ENCODE results near the gene CYP46A1. TPM values are rescaled to one million over a fixed set of nuclear protein-coding genes. Genes with fewer than 3 reads are reported as not detected.

Gene CYP46A1
- total and polyA plus RNA-seq, 7 experiments from 2014 or later: 0.02 to 0.34 (median 0.23) TPM; not detected in 1

DNA sequence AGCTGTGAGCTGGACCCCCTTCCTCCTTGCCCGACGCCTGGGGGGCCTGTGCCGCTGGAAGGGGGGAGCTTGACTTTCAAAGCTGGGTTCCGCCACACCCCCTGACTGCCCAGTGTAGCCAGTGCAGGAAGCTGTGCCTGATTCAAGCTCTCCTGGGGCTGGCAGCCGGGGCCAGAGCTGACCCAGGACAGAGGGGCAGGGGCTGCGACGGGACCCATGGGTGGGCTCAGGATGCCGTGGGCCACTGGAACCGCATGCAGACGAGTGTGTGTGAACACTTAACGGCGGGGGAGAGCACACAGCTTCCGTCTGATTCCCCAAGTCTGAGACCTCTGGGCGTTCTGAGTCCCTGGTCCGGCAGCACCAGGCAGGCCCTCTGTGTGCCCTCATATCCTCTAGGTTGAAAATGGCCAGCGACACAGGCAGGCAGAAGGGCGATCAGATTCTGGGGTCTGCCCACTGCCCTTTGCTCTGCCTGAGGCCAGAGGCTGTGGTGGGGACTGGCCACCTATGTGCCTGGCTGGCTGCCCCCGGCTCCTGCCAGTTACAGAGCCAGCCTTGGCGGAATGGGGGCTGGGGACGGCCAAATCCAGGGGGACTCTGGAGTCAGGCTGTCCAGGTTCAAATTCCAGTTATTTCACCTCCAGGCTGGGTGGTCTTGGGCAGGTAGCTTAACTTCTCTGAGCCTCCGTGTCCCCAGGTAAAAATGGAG, 54.0 kb downstream of the CYP46A1 start:
- Histone ChIP-seq H3K4me3 (ENCODE audit: low read length) (no peak overlapping the region), H3K27ac (ENCODE audit: low read depth, low read length) (no peak overlapping the region), H3K36me3 (ENCODE audit: control insufficient read depth in 2 of 3, insufficient read depth in 3 of 3, low read length in 3 of 3) (no peaks in the 10 kb centered on the region), H3K4me1 (ENCODE audit: control insufficient read depth in 2 of 2, insufficient read depth in 2 of 2, low read length in 2 of 2) (no peaks in the 10 kb centered on the region), H3K9me3 (ENCODE audit: control insufficient read depth in 2 of 3, low read length in 3 of 3) (no peaks in the 10 kb centered on the region), H3K27me3 (ENCODE audit: control insufficient read depth in 2 of 2, insufficient read depth in 2 of 2, low read length in 2 of 2) (no peaks in the 10 kb centered on the region)
- H3K9me3 Mint-ChIP-seq: peaks cover 0 to 3% (median 0%) of the 10 kb centered on the region in 11 donors
- no peak overlapping the region for H3K4me3 Mint-ChIP-seq
- DNase-seq (no peak), ATAC-seq (no peak)
- ChIA-PET POLR2A (interaction anchor here (0.6 kb wide), 1 partner anchor 8 kb away, joined by 3 read pairs; no protein-coding TSS in a partner anchor), CTCF (no interaction called here)
- H3K27me3 Mint-ChIP-seq: peaks cover 27 to 53% (median 38%) of the 10 kb centered on the region in 5 donors
- H3K36me3 Mint-ChIP-seq: peaks cover 0 to 3% (median 0%) of the 10 kb centered on the region in 5 donors
- intact Hi-C loops (cut with micrococcal nuclease): no loop called here
- H3K27ac Mint-ChIP-seq: no peak overlapping the region
- H3K4me1 Mint-ChIP-seq: no peaks in the 10 kb centered on the region

DNA sequence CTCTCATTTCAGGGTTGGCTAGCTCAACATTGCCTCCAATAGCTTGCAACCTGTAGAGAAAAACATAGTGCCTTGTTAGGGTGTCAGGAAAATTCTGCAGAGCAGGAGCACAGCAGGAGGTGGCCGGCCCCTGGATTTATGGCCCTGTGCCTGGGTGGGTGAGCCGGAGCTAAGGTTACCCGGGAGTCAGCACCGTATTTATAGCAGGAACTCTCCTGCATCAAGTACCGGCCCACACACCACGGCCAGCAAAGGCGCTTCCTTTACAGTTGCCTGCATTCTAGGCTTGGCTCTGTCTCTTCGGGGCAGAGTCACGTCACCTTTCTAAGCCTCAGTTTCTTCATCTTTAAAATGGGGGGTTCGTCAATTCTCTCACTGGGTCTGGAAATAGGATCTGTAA, 56.3 kb downstream of the CYP46A1 start:
- ATAC-seq (no peak), DNase-seq (no peak)
- ChIA-PET CTCF (no interaction called here), POLR2A (no interaction called here)
- Mint-ChIP-seq H3K27me3 (peaks cover 15 to 42% (median 32%) of the 10 kb centered on the region in 5 donors), H3K4me3 (no peak overlapping the region), H3K27ac (peak overlapping the region in 1 of 9 donors; percentile 34), H3K9me3 (peaks cover 0 to 1% (median 0%) of the 10 kb centered on the region in 11 donors), H3K36me3 (no peaks in the 10 kb centered on the region), H3K4me1 (peaks cover 0 to under 1% (median 0%) of the 10 kb centered on the region in 7 donors)
- H3K9me3 ChIP-seq (ENCODE audit: control insufficient read depth in 2 of 3, low read length in 3 of 3): no peaks in the 10 kb centered on the region
- no peak overlapping the region for H3K27ac ChIP-seq (ENCODE audit: low read depth, low read length)
- H3K4me1 ChIP-seq (ENCODE audit: control insufficient read depth in 2 of 2, insufficient read depth in 2 of 2, low read length in 2 of 2): no peaks in the 10 kb centered on the region
- intact Hi-C loops (cut with micrococcal nuclease): no loop called here
- H3K27me3 ChIP-seq (ENCODE audit: control insufficient read depth in 2 of 2, insufficient read depth in 2 of 2, low read length in 2 of 2): no peaks in the 10 kb centered on the region
- no peaks in the 10 kb centered on the region for H3K36me3 ChIP-seq (ENCODE audit: control insufficient read depth in 2 of 3, insufficient read depth in 3 of 3, low read length in 3 of 3)
- no peak overlapping the region for H3K4me3 ChIP-seq (ENCODE audit: low read length)

DNA sequence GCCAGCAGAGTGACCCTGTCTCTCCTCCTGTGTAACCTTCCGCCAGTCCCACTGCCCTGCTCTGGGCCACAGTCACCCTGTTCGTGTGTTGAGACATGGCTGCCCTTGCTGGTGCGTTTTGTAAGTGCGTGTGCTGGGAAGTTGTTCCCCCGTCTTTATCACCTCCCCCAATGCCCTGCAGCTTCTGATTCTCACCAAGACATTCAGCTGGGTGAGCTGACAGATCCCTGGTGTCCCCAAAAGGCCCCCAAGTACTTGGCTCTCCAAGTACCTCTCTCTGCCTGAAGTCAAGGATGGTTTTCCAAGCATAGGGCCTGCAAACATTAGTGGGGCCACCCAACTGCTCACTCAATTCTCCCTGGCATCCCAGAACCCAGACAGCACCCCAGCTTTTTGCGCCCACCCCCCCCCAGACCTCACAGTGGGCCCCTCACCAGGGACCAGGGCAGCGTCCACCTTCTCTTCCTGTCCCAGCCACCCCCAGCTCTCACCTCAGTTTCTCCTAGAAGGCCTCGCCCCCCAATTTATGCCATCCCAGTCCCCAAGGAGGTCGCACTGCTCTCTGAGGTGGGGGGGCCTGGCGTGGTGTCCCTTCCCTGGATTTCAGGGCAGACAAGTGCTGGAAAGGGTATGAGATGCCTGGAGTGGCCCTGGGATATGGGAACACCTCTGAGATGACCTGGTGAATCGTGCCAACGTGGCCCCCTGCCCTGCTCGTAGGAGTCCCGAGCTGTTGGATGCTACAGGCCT, 57.3 kb downstream of the CYP46A1 start:
- H3K9me3 Mint-ChIP-seq: peaks cover 0 to 1% (median 0%) of the 10 kb centered on the region in 11 donors
- H3K4me1 Mint-ChIP-seq: peaks cover 0 to 10% (median 7%) of the 10 kb centered on the region in 7 donors
- DNase-seq (no peak), ATAC-seq (no peak)
- Histone ChIP-seq H3K4me1 (ENCODE audit: control insufficient read depth in 2 of 2, insufficient read depth in 2 of 2, low read length in 2 of 2) (peaks cover 0 to 6% of the 10 kb centered on the region in 2 donors), H3K27me3 (ENCODE audit: control insufficient read depth in 2 of 2, insufficient read depth in 2 of 2, low read length in 2 of 2) (no peaks in the 10 kb centered on the region), H3K27ac (ENCODE audit: low read depth, low read length) (no peak overlapping the region), H3K36me3 (ENCODE audit: control insufficient read depth in 2 of 3, insufficient read depth in 3 of 3, low read length in 3 of 3) (no peaks in the 10 kb centered on the region), H3K9me3 (ENCODE audit: control insufficient read depth in 2 of 3, low read length in 3 of 3) (no peaks in the 10 kb centered on the region), H3K4me3 (ENCODE audit: low read length) (no peak overlapping the region)
- intact Hi-C loops (cut with micrococcal nuclease): no loop called here
- no peaks in the 10 kb centered on the region for H3K36me3 Mint-ChIP-seq
- H3K27me3 Mint-ChIP-seq: peaks cover 8 to 33% (median 29%) of the 10 kb centered on the region in 5 donors
- no peak overlapping the region for H3K4me3 Mint-ChIP-seq
- POLR2A ChIA-PET: no interaction called here
- CTCF ChIA-PET: no interaction called here
- no peak overlapping the region for H3K27ac Mint-ChIP-seq

DNA sequence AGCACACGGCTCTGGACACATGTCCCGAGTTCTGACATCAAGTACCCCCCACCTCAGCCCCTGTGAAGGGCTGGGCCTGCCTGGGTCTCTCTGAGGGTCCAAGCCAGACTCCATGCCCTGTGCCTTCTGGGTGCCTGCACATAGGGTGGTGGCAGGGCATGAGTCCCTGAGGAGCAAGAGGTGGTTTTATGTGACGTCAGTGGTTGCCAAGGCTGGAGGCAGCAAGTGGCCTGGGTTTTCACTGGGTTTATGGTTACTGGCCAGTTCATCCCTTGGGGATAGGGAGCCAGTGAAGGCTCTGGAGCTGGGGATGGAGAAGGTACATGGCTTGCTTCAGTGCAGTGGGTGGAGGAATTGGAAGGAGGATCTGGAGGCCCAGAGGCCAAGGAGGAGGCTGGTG, 58.0 kb downstream of the CYP46A1 start:
- no peaks in the 10 kb centered on the region for H3K36me3 Mint-ChIP-seq
- intact Hi-C loops (cut with micrococcal nuclease): no loop called here
- no peaks in the 10 kb centered on the region for H3K36me3 ChIP-seq (ENCODE audit: control insufficient read depth in 2 of 3, insufficient read depth in 3 of 3, low read length in 3 of 3)
- ATAC-seq: no peak
- H3K27me3 ChIP-seq (ENCODE audit: control insufficient read depth in 2 of 2, insufficient read depth in 2 of 2, low read length in 2 of 2): no peaks in the 10 kb centered on the region
- H3K9me3 Mint-ChIP-seq: no peaks in the 10 kb centered on the region
- peaks cover 0 to 9% of the 10 kb centered on the region in 2 donors for H3K4me1 ChIP-seq (ENCODE audit: control insufficient read depth in 2 of 2, insufficient read depth in 2 of 2, low read length in 2 of 2)
- no peak overlapping the region for H3K27ac ChIP-seq (ENCODE audit: low read depth, low read length)
- peaks cover 3 to 27% (median 22%) of the 10 kb centered on the region in 5 donors for H3K27me3 Mint-ChIP-seq
- ChIA-PET CTCF (no interaction called here), POLR2A (no interaction called here)
- no peak overlapping the region for H3K27ac Mint-ChIP-seq
- peaks cover 1 to 15% (median 11%) of the 10 kb centered on the region in 7 donors for H3K4me1 Mint-ChIP-seq
- no peak overlapping the region for H3K4me3 ChIP-seq (ENCODE audit: low read length)
- DNase-seq: no peak
- no peaks in the 10 kb centered on the region for H3K9me3 ChIP-seq (ENCODE audit: control insufficient read depth in 2 of 3, low read length in 3 of 3)
- H3K4me3 Mint-ChIP-seq: no peak overlapping the region

DNA sequence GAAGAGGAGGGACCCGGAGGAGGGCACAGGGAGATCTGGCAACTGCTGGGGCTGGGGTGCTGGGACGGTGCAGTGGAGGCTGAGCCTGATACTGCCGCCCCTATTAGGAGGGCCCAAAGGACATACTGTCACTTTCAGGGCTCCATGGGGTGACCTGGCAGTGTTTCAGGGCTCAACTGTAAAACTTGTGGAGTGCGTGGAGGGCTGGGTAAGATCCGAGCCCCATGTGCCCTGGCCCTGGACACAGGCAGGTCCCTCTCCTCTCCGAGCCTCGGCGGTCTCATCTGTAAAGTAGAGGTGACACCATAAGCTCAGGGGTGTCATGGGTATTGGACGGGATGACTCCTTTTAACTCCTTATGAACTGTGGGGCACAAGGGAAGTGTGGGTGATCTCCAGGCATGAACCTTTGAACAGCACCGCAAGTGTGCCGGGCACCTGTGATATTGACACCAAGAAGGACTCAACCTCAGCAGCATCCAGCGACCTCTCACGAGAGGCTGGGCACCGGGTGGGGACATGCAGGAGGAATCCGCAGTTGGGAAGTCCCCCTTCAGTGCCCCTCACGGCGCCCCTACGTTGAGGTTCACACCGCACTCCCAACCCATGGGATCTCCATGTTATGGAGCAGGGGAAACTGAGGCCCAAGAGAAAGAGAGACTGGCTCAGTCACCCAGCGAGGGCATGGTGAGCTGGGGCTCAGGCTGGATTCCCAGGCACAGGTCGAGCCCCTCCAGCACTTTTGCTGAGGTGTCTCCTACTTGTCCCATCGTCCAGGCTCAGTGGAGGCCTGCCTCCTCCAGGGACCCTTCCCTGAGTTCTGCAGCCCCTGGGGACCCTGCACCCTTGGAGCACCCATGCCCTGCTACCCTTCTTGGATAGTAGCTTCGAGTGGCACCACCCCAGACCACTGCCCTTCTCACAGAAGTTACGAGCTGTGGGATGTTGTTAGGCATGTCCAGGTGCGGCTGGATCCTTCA, 58.7 kb downstream of the CYP46A1 start:
- POLR2A ChIA-PET: no interaction called here

DNA sequence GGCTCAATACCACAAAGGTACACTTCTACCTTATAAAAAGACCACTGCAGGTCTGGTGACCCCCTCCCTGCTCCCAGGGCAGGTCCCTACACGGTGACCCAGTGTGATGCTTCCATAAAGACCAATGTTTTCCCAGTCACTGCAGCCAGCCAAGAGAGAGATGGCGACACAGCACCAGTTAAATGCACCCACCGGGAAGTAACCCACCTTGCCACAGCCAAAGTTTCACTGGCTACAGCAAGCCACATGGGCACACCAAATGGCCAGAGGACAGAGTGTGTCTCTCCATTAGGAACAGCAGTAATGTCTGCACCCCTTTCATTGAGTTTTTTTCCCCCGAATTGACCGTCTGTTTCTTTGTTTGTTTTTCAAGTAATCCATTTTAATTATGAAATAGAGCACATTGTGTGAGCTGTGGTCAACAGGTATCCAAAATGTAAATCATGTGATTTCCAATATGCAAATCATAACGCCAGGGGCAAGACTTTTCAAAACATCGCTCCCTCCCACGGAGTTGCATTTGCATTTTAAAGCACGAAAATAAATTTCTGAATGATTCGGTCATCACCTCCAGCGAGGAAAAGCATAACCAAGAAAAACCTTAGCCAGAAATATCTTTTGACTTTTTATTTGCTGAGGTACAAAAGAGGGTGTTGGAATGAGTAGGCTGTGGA, 60.2 kb downstream of the CYP46A1 start:
- Mint-ChIP-seq H3K27me3 (peaks cover 0 to 25% (median 6%) of the 10 kb centered on the region in 5 donors), H3K4me3 (no peak overlapping the region), H3K27ac (no peak overlapping the region), H3K36me3 (no peaks in the 10 kb centered on the region), H3K4me1 (peaks cover 1 to 18% (median 15%) of the 10 kb centered on the region in 7 donors), H3K9me3 (no peaks in the 10 kb centered on the region)
- DNase-seq (no peak), ATAC-seq (no peak)
- H3K27me3 ChIP-seq (ENCODE audit: control insufficient read depth in 2 of 2, insufficient read depth in 2 of 2, low read length in 2 of 2): no peaks in the 10 kb centered on the region
- H3K27ac ChIP-seq (ENCODE audit: low read depth, low read length): no peak overlapping the region
- ChIA-PET POLR2A (interaction anchor here (0.7 kb wide), 1 partner anchor 1899 kb away, joined by 3 read pairs; no protein-coding TSS in a partner anchor), CTCF (interaction anchor here (0.5 kb wide), 1 partner anchor 14 kb away, joined by 3 read pairs; no protein-coding TSS in a partner anchor)
- no peaks in the 10 kb centered on the region for H3K36me3 ChIP-seq (ENCODE audit: control insufficient read depth in 2 of 3, insufficient read depth in 3 of 3, low read length in 3 of 3)
- H3K9me3 ChIP-seq (ENCODE audit: control insufficient read depth in 2 of 3, low read length in 3 of 3): no peaks in the 10 kb centered on the region
- H3K4me3 ChIP-seq (ENCODE audit: low read length): no peak overlapping the region
- H3K4me1 ChIP-seq (ENCODE audit: control insufficient read depth in 2 of 2, insufficient read depth in 2 of 2, low read length in 2 of 2): peaks cover 0 to 9% of the 10 kb centered on the region in 2 donors
- intact Hi-C loops (cut with micrococcal nuclease): no loop called here

More for the DNA sequence above, 58.7 kb downstream of the CYP46A1 start:
- CTCF ChIA-PET: no interaction called here
- ATAC-seq (no peak), DNase-seq (no peak)
- Histone ChIP-seq H3K4me1 (ENCODE audit: control insufficient read depth in 2 of 2, insufficient read depth in 2 of 2, low read length in 2 of 2) (peaks cover 0 to 9% of the 10 kb centered on the region in 2 donors), H3K36me3 (ENCODE audit: control insufficient read depth in 2 of 3, insufficient read depth in 3 of 3, low read length in 3 of 3) (no peaks in the 10 kb centered on the region), H3K27ac (ENCODE audit: low read depth, low read length) (no peak overlapping the region), H3K27me3 (ENCODE audit: control insufficient read depth in 2 of 2, insufficient read depth in 2 of 2, low read length in 2 of 2) (no peaks in the 10 kb centered on the region), H3K9me3 (ENCODE audit: control insufficient read depth in 2 of 3, low read length in 3 of 3) (no peaks in the 10 kb centered on the region), H3K4me3 (ENCODE audit: low read length) (no peak overlapping the region)
- Mint-ChIP-seq H3K27ac (no peak overlapping the region), H3K27me3 (peaks cover 0 to 24% (median 19%) of the 10 kb centered on the region in 5 donors), H3K4me1 (peaks cover 1 to 18% (median 15%) of the 10 kb centered on the region in 7 donors), H3K36me3 (no peaks in the 10 kb centered on the region), H3K9me3 (no peaks in the 10 kb centered on the region), H3K4me3 (no peak overlapping the region)
- intact Hi-C loops (cut with micrococcal nuclease): no loop called here

All from naive thymus-derived CD4-positive, alpha-beta T cell (primary cell).